IMR-90 (cell line): ENCODE results near the gene COL1A1. TPM values are rescaled to one million over a fixed set of nuclear protein-coding genes. Genes with fewer than 3 reads are reported as not detected.
A peak's percentile ranks its signal among the peaks of the same experiment; 100 is the strongest.

Experiments used
- ATAC-seq: fragments of 200-7000 bp; cut with Tn5 transposase; 2 replicates; pipeline ENCODE4 v1.9.1; 2020; ENCODE audit warnings: low read depth, mild to moderate bottlenecking, moderate library complexity
- BruUV-seq: library from RNA; stranded (reverse); fragments of 400-500 nt; replicated peaks from 2 replicates; lab custom pipeline; 2021; lab: Mats Ljungman, UMichigan
- CTCF ChIA-PET: fragments of 300-600 bp; formaldehyde crosslinking; extraction: SDS; loops from one replicate; lab custom pipeline; 2021; ENCODE audit warnings: antibody characterized with exemption; lab: Yijun Ruan, JAX
- POLR2A ChIA-PET: fragments of 300-600 bp; sonication (Branson Sonifier 250); formaldehyde crosslinking; loops from one replicate; lab custom pipeline; 2022; ENCODE audit warnings: antibody characterized with exemption; ENCODE audit not compliant: unreplicated experiment; lab: Charles Lee
- DNase-seq: peaks from one replicate; pipeline ENCODE4 v3.0.0; 2013
- H2AFZ ChIP-seq: replicated peaks from 2 replicates; pipeline ENCODE3; 2013; ENCODE audit warnings: low read length, mild to moderate bottlenecking; ENCODE audit not compliant: poor library complexity
- H2AK5ac ChIP-seq: 2 replicates; pipeline ENCODE4 v1.6.1; 2013; ENCODE audit warnings: low read depth, low read length, inconsistent platforms
- H2AK9ac ChIP-seq: replicated peaks from 2 replicates; pipeline ENCODE3; 2013; ENCODE audit warnings: mild to moderate bottlenecking, low read depth, low read length, moderate library complexity; ENCODE audit not compliant: poor library complexity
- H2BK120ac ChIP-seq: 2 replicates; pipeline ENCODE4 v1.6.1; 2013; ENCODE audit warnings: low read depth, low read length, inconsistent platforms
- H2BK15ac ChIP-seq: 3 replicates; pipeline ENCODE4 v1.6.1; 2013; ENCODE audit warnings: low read depth, low read length, inconsistent platforms
- H2BK20ac ChIP-seq: 2 replicates; pipeline ENCODE4 v1.6.1; 2013; ENCODE audit warnings: low read depth, mild to moderate bottlenecking, inconsistent platforms, low read length, moderate library complexity
- H2BK5ac ChIP-seq: 2 replicates; pipeline ENCODE4 v1.6.1; 2013; ENCODE audit warnings: mild to moderate bottlenecking, low read depth, low read length, inconsistent platforms; ENCODE audit not compliant: poor library complexity, severe bottlenecking
- H3K14ac ChIP-seq: replicated peaks from 2 replicates; pipeline ENCODE4 v1.6.1; 2013; ENCODE audit warnings: low read depth, low read length, inconsistent platforms
- H3K18ac ChIP-seq: 2 replicates; pipeline ENCODE4 v1.6.1; 2013; ENCODE audit warnings: low read depth, low read length, control low read depth
- H3K23ac ChIP-seq: 2 replicates; pipeline ENCODE4 v1.6.1; 2013; ENCODE audit warnings: low read depth, low read length, inconsistent platforms
- H3K27ac ChIP-seq: 2 replicates; pipeline ENCODE4 v1.5.1; 2013; ENCODE audit warnings: mild to moderate bottlenecking, control low read depth, low read length; ENCODE audit not compliant: insufficient read depth
- H3K27me3 ChIP-seq: 2 replicates; pipeline ENCODE4 v1.6.1; 2013; ENCODE audit warnings: low read length; ENCODE audit not compliant: control insufficient read depth, insufficient read depth
- H3K36me3 ChIP-seq: 2 replicates; pipeline ENCODE4 v1.6.1; 2013; ENCODE audit warnings: low read length, mixed read lengths; ENCODE audit not compliant: control insufficient read depth, insufficient read depth
- H3K4ac ChIP-seq: 2 replicates; pipeline ENCODE4 v1.6.1; 2013; ENCODE audit warnings: low read depth, low read length, inconsistent platforms
- H3K4me1 ChIP-seq: 2 replicates; pipeline ENCODE4 v1.6.1; 2013; ENCODE audit warnings: low read length, mixed read lengths; ENCODE audit not compliant: control insufficient read depth, insufficient read depth
- H3K4me2 ChIP-seq: 2 replicates; pipeline ENCODE4 v1.6.1; 2013; ENCODE audit warnings: low read depth, mild to moderate bottlenecking, control low read depth, low read length, moderate library complexity
- H3K4me3 ChIP-seq: 2 replicates; pipeline ENCODE4 v1.5.1; 2013; ENCODE audit warnings: low read depth, mild to moderate bottlenecking, control low read depth, low read length, moderate library complexity; ENCODE audit not compliant: insufficient read depth
- H3K56ac ChIP-seq: 2 replicates; pipeline ENCODE4 v1.6.1; 2013; ENCODE audit warnings: low read length, inconsistent platforms; ENCODE audit not compliant: insufficient read depth; ENCODE audit errors: extremely low read depth
- H3K79me1 ChIP-seq, 2 experiments: 2 replicates each; pipeline ENCODE4 v1.6.1; 2013; ENCODE audit warnings: low read length in 2 of 2, inconsistent platforms in 1 of 2, low read depth in 1 of 2
- H3K9ac ChIP-seq: 2 replicates; pipeline ENCODE4 v1.6.1; 2013; ENCODE audit warnings: low read depth, low read length, control low read depth
- H3K9me1 ChIP-seq: 2 replicates; pipeline ENCODE4 v1.6.1; 2013; ENCODE audit warnings: low read length, inconsistent platforms; ENCODE audit not compliant: insufficient read depth
- H3K9me3 ChIP-seq: 2 replicates; pipeline ENCODE4 v1.6.1; 2013; ENCODE audit warnings: low read length; ENCODE audit not compliant: control insufficient read depth, insufficient read depth
- H4K20me1 ChIP-seq: 2 replicates; pipeline ENCODE4 v1.6.1; 2013; ENCODE audit warnings: low read length, inconsistent platforms; ENCODE audit not compliant: insufficient read depth
- H4K5ac ChIP-seq: 2 replicates; pipeline ENCODE4 v1.6.1; 2013; ENCODE audit warnings: mild to moderate bottlenecking, low read depth, low read length, control low read depth
- H4K8ac ChIP-seq, 2 experiments: 2 replicates each; pipeline ENCODE4 v1.6.1; 2013; ENCODE audit warnings: low read depth in 2 of 2, low read length in 2 of 2, control low read depth in 1 of 2, inconsistent platforms in 1 of 2
- H4K91ac ChIP-seq: 2 replicates; pipeline ENCODE4 v1.6.1; 2013; ENCODE audit warnings: low read depth, low read length, inconsistent platforms; ENCODE audit not compliant: insufficient read depth
- BHLHE40 ChIP-seq: fragments of 150-350 bp; IDR thresholded peaks from 2 replicates; pipeline ENCODE4 v1.6.1; 2016; ENCODE audit warnings: mild to moderate bottlenecking, low read depth, low read length
- CEBPB ChIP-seq: IDR thresholded peaks from 2 replicates; pipeline ENCODE4 v1.6.1; 2012; ENCODE audit warnings: low read depth, low read length, improper control_type of control experiment
- CHD1 ChIP-seq: IDR thresholded peaks from 2 replicates; pipeline ENCODE4 v1.6.1; 2012; ENCODE audit warnings: low read depth, low read length, improper control_type of control experiment
- MAFK ChIP-seq: IDR thresholded peaks from 2 replicates; pipeline ENCODE4 v1.6.1; 2012; ENCODE audit warnings: low read depth, low read length, improper control_type of control experiment
- MAZ ChIP-seq: IDR thresholded peaks from 2 replicates; pipeline ENCODE4 v1.6.1; 2012; ENCODE audit warnings: low read depth, mild to moderate bottlenecking, low read length, improper control_type of control experiment, moderate library complexity, borderline replicate concordance
- MXI1 ChIP-seq: IDR thresholded peaks from 2 replicates; pipeline ENCODE4 v1.6.1; 2012; ENCODE audit warnings: low read depth, mild to moderate bottlenecking, low read length, moderate library complexity, borderline replicate concordance
- NFE2L2 ChIP-seq: fragments of 150-350 bp; IDR thresholded peaks from 2 replicates; pipeline ENCODE4 v1.6.1; 2016; ENCODE audit warnings: low read depth, mild to moderate bottlenecking, low read length
- POLR2A ChIP-seq: IDR thresholded peaks from 2 replicates; pipeline ENCODE4 v1.6.1; 2012; ENCODE audit warnings: mild to moderate bottlenecking, low read depth, low read length
- RAD21 ChIP-seq: IDR thresholded peaks from 2 replicates; pipeline ENCODE4 v1.6.1; 2012; ENCODE audit warnings: low read length, improper control_type of control experiment
- RCOR1 ChIP-seq: IDR thresholded peaks from 2 replicates; pipeline ENCODE4 v1.6.1; 2012; ENCODE audit warnings: mild to moderate bottlenecking, low read length, improper control_type of control experiment; ENCODE audit not compliant: insufficient replicate concordance
- RFX5 ChIP-seq: IDR thresholded peaks from 2 replicates; pipeline ENCODE4 v1.8.0; 2012; ENCODE audit warnings: low read depth, mild to moderate bottlenecking, low read length, moderate library complexity
- USF2 ChIP-seq: fragments of 150-350 bp; IDR thresholded peaks from 2 replicates; pipeline ENCODE4 v1.6.1; 2017; ENCODE audit warnings: mild to moderate bottlenecking, antibody characterized with exemption, low read length, low read depth
- WGBS, 2 experiments: methylation state at CpG; one replicate each; pipeline versions ENCODE4 v1.1.5 to v1.1.7; 2013; ENCODE audit warnings: missing lambda C conversion rate in 2 of 2; ENCODE audit not compliant: insufficient read length in 1 of 2; ENCODE audit errors: extremely low coverage in 2 of 2; 5-methylcytosine and 5-hydroxymethylcytosine counted together
- dilution Hi-C: fragments of 300-500 bp; cut with HindIII; formaldehyde crosslinking; loops from one replicate; pipeline ENCODE4 v1.14.3; 2018; ENCODE audit warnings: low sequenced_read_pairs; ENCODE audit not compliant: unreplicated experiment
- in situ Hi-C: fragments of 300-500 bp; cut with MboI; formaldehyde crosslinking; loops from 3 replicates; pipeline ENCODE4 v1.14.3; 2019; ENCODE audit warnings: low sequenced_read_pairs, inconsistent platforms, mixed read lengths
- intact Hi-C: fragments of 100-400 bp; cut with micrococcal nuclease; formaldehyde crosslinking; loops from 2 replicates; pipeline ENCODE4 v1.10.0; 2022
- polyA plus RNA-seq, 3 experiments: library from polyadenylated mRNA; depleted of rRNA; stranded (reverse); fragments of >200 nt; gene quantifications; 2 replicates each; pipeline ENCODE4 v1.2.3, GENCODE V29; 2012; ENCODE audit warnings: low replicate concordance in 1 of 3
- total RNA-seq: library from RNA; depleted of rRNA; stranded (reverse); fragments of >200 nt; gene quantifications from 2 replicates; pipeline ENCODE4 v1.2.3, GENCODE V29; 2012
- TF ChIP-seq, protein P1 (sequence below): conservative IDR thresholded peaks from 2 replicates; pipeline ENCODE4 v1.5.1; 2012; ENCODE audit warnings: mild to moderate bottlenecking, low read depth, low read length, improper control_type of control experiment
- TF ChIP-seq, protein P2 (sequence below): fragments of 150-350 bp; IDR thresholded peaks from 2 replicates; pipeline ENCODE4 v1.6.1; 2016; ENCODE audit warnings: low read depth, mild to moderate bottlenecking, low read length, moderate library complexity, borderline replicate concordance

The COL1A1 gene
- total and polyA plus RNA-seq, 2 of the 4 experiments (the other 2 are of a cell fraction), result 2,180 to 4,350 TPM

- Histone ChIP-seq H3K14ac (peak overlapping the region; percentile 100), H3K4ac (peak overlapping the region; percentile 100), H4K91ac (peak overlapping the region; percentile 78), H4K8ac (peak overlapping the region; percentile 65 to 97; a peak in 3 of 4 replicates), H4K5ac (peak overlapping the region; percentile 83), H3K4me3 (no peak overlapping the region), H2BK120ac (peak overlapping the region; percentile 50), H3K9me1 (0 out of 2 replicates have a peak, but pooled peaks cover 3% of the 10 kb centered on the region), H3K36me3 (peaks cover 96% of the 10 kb centered on the region), H2AK9ac (peak overlapping the region; percentile 85), H3K9me3 (no peaks in the 10 kb centered on the region), H3K27me3 (no peaks in the 10 kb centered on the region), H3K4me1 (peaks cover 57% of the 10 kb centered on the region), H3K56ac (peak overlapping the region; percentile 92), H2AK5ac (peak overlapping the region; percentile 93), H3K9ac (peak overlapping the region; percentile 98), H2BK5ac (peak overlapping the region; percentile 99), H3K27ac (peak overlapping the region; percentile 99), H2AFZ (peak overlapping the region; percentile 19), H4K20me1 (peaks cover 92% of the 10 kb centered on the region), H3K23ac (peak overlapping the region; percentile 100), H3K79me1 (peaks cover 16 to 90% of the 10 kb centered on the region in 2 experiments; a peak in 3 of 4 replicates), H3K18ac (peak overlapping the region; percentile 83), H2BK20ac (0 out of 2 replicates have a peak overlapping the region, but pooled peaks have one; percentile 0), H3K4me2 (no peak overlapping the region), H2BK15ac (no peak overlapping the region)
- in situ Hi-C loops, result no loop called here
- ChIA-PET POLR2A (no interaction called here), CTCF (interaction anchor here (0.6 kb wide), 1 partner anchor 19 kb away, joined by 4 read pairs; no protein-coding TSS in a partner anchor)
- TSS peak; percentile 74 for BruUV-seq
- 86% methylated on average over 4 of the region's 25 CpGs; no CpG with 5 or more reads in 1 of the 2 experiments for WGBS, 2 experiments
- dilution Hi-C loops, result no loop called here
- DNase-seq, result no peak
- ATAC-seq, result 0 out of 2 replicates have a peak, but pooled peaks have one; percentile 0
- intact Hi-C loops, result no loop called here
- TF ChIP-seq RFX5 (no peak), RAD21 (no peak), BHLHE40 (no peak), MAFK (no peak), CEBPB (no peak), MXI1 (no peak), MAZ (no peak), POLR2A (no peak), RCOR1 (no peak), USF2 (no peak), NFE2L2 (no peak), CHD1 (no peak)
- TF ChIP-seq, protein P1, sequence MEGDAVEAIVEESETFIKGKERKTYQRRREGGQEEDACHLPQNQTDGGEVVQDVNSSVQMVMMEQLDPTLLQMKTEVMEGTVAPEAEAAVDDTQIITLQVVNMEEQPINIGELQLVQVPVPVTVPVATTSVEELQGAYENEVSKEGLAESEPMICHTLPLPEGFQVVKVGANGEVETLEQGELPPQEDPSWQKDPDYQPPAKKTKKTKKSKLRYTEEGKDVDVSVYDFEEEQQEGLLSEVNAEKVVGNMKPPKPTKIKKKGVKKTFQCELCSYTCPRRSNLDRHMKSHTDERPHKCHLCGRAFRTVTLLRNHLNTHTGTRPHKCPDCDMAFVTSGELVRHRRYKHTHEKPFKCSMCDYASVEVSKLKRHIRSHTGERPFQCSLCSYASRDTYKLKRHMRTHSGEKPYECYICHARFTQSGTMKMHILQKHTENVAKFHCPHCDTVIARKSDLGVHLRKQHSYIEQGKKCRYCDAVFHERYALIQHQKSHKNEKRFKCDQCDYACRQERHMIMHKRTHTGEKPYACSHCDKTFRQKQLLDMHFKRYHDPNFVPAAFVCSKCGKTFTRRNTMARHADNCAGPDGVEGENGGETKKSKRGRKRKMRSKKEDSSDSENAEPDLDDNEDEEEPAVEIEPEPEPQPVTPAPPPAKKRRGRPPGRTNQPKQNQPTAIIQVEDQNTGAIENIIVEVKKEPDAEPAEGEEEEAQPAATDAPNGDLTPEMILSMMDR, result no peak
- TF ChIP-seq, protein P2, sequence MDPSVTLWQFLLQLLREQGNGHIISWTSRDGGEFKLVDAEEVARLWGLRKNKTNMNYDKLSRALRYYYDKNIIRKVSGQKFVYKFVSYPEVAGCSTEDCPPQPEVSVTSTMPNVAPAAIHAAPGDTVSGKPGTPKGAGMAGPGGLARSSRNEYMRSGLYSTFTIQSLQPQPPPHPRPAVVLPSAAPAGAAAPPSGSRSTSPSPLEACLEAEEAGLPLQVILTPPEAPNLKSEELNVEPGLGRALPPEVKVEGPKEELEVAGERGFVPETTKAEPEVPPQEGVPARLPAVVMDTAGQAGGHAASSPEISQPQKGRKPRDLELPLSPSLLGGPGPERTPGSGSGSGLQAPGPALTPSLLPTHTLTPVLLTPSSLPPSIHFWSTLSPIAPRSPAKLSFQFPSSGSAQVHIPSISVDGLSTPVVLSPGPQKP, result no peak
These were observed 7.1 kb downstream of the COL1A1 start for GRCh38 chr17:50194140-50194933.
